ENCODE measurements around the gene IMPA2.

The IMPA2 gene

DNA sequence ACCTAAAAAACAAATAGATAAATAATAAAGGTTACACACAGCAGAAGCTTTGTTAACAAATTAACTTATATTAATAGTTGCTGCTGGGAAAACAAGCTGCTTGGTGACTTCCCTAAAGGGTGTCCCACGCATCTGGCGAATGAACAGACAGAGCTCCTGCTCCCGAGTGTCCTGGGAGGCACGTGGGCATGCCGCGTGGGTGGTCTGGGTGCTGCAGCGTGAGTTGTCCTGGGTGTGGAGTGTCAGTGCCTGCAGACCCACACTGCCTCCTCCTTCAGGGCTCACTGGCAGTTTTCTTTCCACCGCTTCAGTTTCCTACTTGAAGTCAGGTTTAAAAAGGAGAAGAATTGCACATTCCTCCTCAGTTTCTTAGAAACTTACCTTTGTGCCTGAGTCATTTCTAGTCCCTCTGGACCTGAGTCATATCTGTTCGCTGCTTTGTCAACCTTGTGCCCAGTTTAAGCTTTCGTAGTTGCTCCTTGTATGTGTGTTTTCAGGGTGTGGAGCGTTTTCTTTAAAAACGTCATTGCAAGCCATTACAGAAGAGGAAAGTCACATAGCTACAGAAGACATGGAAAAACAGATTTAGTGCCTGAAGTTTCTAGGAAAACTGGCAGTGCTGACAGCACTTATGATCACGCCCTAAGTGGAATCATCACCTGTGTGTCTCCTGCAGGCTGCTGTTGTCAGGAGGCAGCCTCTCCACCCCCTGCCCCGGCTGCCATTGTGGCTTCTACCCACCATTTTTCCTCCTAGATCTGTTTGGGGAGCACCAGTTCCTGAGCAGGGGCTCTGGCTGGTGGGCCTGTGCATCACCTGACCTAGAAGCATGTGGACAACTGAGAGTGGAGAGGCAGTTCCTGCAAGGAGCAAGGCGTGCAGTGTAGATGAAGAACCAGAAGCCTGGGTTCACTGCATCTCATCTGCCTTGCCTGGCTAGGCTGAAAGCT is 24.5 kb downstream of the IMPA2 start:
- no peak overlapping the region for H3K27ac ChIP-seq
- TF ChIP-seq, protein P1, sequence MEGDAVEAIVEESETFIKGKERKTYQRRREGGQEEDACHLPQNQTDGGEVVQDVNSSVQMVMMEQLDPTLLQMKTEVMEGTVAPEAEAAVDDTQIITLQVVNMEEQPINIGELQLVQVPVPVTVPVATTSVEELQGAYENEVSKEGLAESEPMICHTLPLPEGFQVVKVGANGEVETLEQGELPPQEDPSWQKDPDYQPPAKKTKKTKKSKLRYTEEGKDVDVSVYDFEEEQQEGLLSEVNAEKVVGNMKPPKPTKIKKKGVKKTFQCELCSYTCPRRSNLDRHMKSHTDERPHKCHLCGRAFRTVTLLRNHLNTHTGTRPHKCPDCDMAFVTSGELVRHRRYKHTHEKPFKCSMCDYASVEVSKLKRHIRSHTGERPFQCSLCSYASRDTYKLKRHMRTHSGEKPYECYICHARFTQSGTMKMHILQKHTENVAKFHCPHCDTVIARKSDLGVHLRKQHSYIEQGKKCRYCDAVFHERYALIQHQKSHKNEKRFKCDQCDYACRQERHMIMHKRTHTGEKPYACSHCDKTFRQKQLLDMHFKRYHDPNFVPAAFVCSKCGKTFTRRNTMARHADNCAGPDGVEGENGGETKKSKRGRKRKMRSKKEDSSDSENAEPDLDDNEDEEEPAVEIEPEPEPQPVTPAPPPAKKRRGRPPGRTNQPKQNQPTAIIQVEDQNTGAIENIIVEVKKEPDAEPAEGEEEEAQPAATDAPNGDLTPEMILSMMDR (conservative IDR thresholded peaks at IDR 0.05): no peak
- no peak for TF ChIP-seq ZFX (IDR thresholded peaks at IDR 0.05)

DNA sequence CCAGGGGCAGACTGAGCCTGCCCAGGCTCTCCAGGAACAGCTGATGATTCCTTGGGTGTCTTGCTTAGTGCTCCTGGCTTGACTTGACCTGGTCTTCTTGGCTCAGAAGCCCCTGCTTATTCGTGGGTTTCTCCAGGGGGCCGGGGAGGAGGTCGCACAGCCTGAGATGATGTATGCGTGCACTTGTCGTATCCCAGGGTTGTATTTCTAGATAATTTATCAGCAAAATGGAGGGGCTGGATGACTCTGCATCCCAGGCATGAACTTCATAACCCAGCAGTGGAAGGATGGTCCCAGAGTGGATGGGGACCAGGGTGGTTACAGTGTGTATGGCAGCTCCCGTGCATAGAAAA is 25.2 kb downstream of the IMPA2 start:
- H3K27ac ChIP-seq: no peak overlapping the region
- TF ChIP-seq ZFX (IDR thresholded peaks at IDR 0.05): no peak
- TF ChIP-seq, protein P1 (conservative IDR thresholded peaks at IDR 0.05): no peak

DNA sequence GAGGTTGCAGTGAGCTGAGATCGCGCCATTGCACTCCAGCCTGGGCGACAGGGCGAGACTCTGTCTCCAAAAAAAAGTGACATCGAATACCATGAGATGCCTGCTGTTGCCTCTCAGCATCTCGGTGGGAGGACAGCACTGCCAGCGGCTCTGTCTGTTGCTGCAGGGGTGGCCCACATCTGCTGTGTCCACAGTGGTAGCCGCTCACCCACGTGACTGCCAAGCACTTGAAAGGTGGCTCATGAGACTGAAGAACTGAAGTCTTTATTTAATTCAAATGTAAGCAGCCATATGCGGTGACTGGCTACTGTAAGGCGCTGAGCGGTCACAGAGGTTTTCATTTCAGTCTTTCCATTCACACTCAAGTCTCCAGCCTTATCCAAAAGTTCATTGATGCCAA is 25.8 kb downstream of the IMPA2 start:
- no peak overlapping the region for H3K27ac ChIP-seq
- TF ChIP-seq, protein P1 (conservative IDR thresholded peaks at IDR 0.05): no peak
- no peak for TF ChIP-seq ZFX (IDR thresholded peaks at IDR 0.05)

DNA sequence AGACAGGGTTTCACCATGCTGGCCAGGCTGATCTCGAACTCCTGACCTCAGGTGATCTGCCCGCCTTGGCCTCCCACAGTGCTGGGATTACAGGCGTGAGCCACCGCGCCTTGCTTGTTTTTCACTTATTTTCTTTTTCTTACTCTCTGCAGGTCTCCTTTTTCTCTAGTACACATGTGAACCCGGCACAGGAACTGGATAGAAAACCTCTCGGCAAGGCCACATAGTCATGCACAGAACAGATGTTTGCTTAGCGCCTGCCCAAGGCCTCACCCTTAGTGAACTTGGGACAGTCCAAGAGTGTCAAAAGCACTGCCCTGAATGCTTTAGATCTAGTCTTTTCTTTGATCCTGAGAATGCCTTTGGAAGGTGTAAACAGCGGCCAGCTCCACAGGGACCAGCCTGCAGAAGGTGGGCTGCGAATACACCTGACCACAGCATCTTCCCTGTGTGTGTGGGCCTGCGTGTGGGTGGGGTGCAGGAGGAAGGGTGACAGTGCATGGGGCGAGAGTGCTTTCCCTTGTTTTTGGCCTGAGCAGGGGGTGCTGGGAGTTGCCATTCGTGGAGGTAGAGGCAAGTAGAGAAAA is 27.0 kb downstream of the IMPA2 start:
- no peak overlapping the region for H3K27ac ChIP-seq
- TF ChIP-seq, protein P1 (conservative IDR thresholded peaks at IDR 0.05): no peak
- TF ChIP-seq ZFX (IDR thresholded peaks at IDR 0.05): no peak

DNA sequence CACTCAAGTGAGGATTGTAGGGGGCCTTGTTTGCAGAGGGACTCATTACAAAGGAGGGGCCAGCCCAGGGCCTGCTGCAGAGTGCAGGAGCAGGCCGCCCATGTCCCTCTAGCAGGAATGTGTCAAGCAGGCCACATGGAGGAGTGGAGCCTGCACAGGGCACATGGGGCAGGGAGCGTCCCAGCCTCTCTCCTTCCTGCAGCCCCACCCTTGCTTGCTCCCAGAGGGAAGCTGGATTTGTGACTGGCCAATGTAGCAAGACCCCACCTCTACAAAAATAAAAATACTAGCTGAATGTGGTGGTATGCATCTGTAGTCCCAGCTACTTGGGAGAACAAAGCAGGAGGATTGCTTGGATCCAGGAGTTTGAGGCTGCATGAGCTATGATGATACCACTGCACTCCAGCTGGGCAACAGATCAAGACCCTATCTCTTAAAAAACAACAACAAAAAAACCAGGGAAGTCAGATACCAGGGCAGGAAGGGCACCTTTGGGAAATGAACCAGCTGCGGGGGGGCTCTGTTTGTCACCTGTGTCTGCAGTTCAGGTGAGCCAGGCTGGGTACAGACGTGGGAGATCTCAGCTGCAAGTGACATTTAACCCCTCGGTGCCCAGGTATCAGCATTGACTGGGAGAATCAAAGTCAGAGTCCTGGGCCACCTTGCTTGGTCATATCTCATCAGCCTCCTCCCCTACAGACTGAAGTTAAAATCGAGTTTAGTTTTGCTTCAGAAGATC is 27.7 kb downstream of the IMPA2 start:
- H3K27ac ChIP-seq: no peak overlapping the region
- TF ChIP-seq, protein P1 (conservative IDR thresholded peaks at IDR 0.05): no peak
- no peak for TF ChIP-seq ZFX (IDR thresholded peaks at IDR 0.05)

DNA sequence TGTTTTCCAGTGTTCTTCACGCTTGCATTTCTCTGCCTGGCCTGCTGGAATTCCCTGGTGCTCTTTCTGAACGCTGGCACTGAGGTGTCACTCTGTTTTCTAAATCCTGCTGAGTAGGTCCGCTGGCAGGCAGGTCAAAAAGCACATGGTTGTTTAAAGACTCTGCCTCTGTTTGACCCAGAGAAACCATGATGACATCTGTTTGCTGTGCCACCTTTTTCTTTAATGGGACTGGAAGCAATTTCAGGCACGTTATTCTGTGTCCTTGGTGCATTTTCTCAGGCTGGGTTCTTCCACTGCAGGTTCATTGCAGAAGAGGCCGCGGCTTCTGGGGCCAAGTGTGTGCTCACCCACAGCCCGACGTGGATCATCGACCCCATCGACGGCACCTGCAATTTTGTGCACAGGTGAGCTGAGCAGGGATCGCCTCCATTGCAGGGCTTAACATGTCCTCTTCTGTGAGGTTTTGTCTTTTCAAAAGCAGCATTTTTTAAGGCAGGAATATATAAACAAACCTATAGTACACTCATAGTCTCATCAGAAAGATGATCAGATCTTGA is 28.4 kb downstream of the IMPA2 start:
- H3K27ac ChIP-seq: no peak overlapping the region
- TF ChIP-seq, protein P1 (conservative IDR thresholded peaks at IDR 0.05): no peak
- TF ChIP-seq ZFX (IDR thresholded peaks at IDR 0.05): no peak

Data from C4-2B (cell line).